Measurements from ENCODE around the gene OPCML.

Gene OPCML

GRCh38 chr11:133222425-133223330 lies 309.6 kb downstream of the OPCML start:
- DNase-seq (ENCODE audit: low read depth, low spot score), result no peak
- ChIA-PET CTCF (no interaction called here), POLR2A (interaction anchor here (0.7 kb wide), 1 partner anchor 461 kb away, joined by 4 read pairs; no protein-coding TSS in a partner anchor)
- TF ChIP-seq CTCF (IDR thresholded peaks at IDR 0.05; ENCODE audit: insufficient read depth, low read length, missing control alignments), result no peak
- no peak overlapping the region for H3K4me3 ChIP-seq (ENCODE audit: low read depth, low read length)

- no peak for TF ChIP-seq CTCF (IDR thresholded peaks at IDR 0.05; ENCODE audit: insufficient read depth, low read length, missing control alignments)
- ChIA-PET POLR2A (no interaction called here), CTCF (no interaction called here)
- H3K4me3 ChIP-seq (ENCODE audit: low read depth, low read length), result no peak overlapping the region
- DNase-seq (ENCODE audit: low read depth, low spot score), result no peak
Measured at GRCh38 chr11:133219543-133219942, 312.8 kb downstream of the OPCML start.

- no peak for TF ChIP-seq CTCF (IDR thresholded peaks at IDR 0.05; ENCODE audit: insufficient read depth, low read length, missing control alignments)
- CTCF ChIA-PET, result no interaction called here
- DNase-seq (ENCODE audit: low read depth, low spot score), result no peak
- H3K4me3 ChIP-seq (ENCODE audit: low read depth, low read length), result no peak overlapping the region
- POLR2A ChIA-PET, result no interaction called here
Measured at GRCh38 chr11:133216813-133217212, 315.5 kb downstream of the OPCML start.

- DNase-seq (ENCODE audit: low read depth, low spot score), result no peak
- no peak overlapping the region for H3K4me3 ChIP-seq (ENCODE audit: low read depth, low read length)
- ChIA-PET CTCF (no interaction called here), POLR2A (no interaction called here)
- TF ChIP-seq CTCF (IDR thresholded peaks at IDR 0.05; ENCODE audit: insufficient read depth, low read length, missing control alignments), result no peak
Measured at GRCh38 chr11:133215596-133216230, 316.6 kb downstream of the OPCML start.

GRCh38 chr11:133214646-133215045 lies 317.7 kb downstream of the OPCML start:
- ChIA-PET CTCF (no interaction called here), POLR2A (no interaction called here)
- no peak for TF ChIP-seq CTCF (IDR thresholded peaks at IDR 0.05; ENCODE audit: insufficient read depth, low read length, missing control alignments)
- no peak overlapping the region for H3K4me3 ChIP-seq (ENCODE audit: low read depth, low read length)
- no peak for DNase-seq (ENCODE audit: low read depth, low spot score)

GRCh38 chr11:133212201-133212600 lies 320.1 kb downstream of the OPCML start:
- CTCF ChIA-PET, result no interaction called here
- TF ChIP-seq CTCF (IDR thresholded peaks at IDR 0.05; ENCODE audit: insufficient read depth, low read length, missing control alignments), result no peak
- POLR2A ChIA-PET, result no interaction called here
- no peak for DNase-seq (ENCODE audit: low read depth, low spot score)
- no peak overlapping the region for H3K4me3 ChIP-seq (ENCODE audit: low read depth, low read length)
